Central memory CD4-positive, alpha-beta T cell (primary cell): ENCODE results near the gene FAM187B.
"Not testable (repeated sequence)": the region's sequence is repeated elsewhere in the genome, so short reads cannot be mapped to it uniquely, and the experiment has no call there.

Experiments
- DNase-seq: peaks from one replicate; pipeline ENCODE4 v3.0.0; 2022

Gene FAM187B

DNA sequence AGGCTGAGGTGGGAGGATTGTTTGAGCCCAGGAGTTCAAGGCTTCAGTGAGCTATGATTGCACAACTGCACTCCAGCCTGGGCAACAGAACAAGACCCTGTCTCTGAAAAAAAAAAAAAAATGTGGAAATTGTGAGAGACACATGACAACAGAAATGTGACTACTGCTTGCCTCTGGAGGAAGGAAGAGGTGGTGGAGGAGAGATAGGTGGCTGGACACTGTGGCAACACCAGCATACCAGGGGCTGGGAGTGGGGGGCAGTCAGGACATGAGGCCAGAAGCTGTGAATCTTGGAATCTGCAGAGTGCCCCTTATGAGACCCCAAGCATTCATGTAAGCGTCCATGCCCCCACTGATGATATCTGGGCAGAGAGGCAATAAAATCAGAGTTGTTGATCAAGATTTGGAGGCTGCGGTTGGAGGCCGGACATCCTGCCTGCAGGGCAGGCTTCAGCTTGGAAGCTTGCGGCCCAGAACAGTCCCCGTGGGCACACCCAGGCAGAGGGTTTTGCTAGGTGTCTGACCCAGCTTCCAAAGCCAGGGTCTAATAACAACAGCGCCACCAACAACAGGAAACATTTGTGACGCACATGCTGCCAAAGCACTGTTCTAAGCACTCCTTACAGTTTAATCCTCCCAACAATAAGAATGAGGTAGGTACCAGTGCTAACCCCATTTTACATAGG lies 16.9 kb downstream of the FAM187B start:
- peak; percentile 93 for DNase-seq

DNA sequence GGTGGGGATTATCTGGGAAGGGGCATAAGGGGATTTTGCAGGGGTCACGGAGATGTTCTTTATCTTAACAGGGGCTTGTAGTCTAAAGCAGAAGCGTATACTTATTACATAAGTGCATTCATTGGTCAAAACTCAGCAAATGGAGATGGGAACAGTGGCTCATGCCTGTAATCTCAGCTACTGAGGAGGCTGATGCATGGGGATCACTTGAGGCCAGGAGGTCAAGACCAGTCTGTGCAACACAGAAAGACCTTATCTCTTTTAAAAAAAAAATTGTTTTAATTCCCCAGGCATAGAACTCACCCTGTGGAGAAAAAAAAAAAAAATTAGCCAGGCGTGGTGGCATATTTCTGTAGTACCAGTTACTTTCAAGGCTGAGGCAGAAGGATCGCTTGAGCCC lies 18.9 kb downstream of the FAM187B start:
- DNase-seq, result no peak

DNA sequence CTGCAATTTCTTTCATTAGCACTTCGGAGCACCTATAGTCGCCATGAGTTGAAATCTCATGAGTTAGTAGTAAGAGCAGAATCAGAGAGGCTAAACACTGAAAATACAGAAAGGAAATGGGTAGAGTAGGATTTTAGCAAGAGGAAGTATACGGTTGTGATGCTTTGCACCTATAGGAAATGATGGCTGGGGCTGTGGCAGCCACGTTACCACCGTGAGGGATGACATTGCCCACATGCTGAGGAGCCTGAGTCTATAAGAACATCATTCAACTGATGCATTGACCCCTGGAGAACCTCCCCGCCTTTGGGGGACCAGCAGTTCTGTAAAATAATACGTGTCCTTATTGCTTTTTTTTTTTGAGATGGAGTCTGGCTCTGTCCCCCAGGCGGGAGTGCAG lies 20.4 kb downstream of the FAM187B start:
- DNase-seq, result no peak

DNA sequence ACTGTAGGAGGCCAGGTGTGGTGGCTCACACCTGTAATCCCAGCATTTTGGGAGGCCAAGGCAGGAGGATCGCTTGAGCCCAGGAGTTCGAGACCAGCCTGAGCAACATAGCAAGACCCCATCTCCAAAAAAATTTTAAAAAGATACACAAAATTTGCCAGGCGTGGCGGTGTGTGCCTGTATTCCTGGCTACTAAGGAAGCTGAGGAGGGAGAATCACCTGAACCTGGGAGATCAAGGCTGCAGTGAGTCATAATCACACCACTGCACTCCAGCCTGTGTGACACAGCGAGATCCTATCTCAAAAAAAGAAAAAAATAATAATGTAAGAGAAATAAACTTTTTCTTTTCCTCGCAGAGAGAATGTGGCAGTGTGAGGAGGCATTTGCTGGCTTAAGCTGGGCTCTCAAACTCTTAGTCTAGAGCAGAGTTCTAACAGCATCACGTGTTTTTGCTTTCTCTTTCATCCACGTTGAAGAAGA lies 21.1 kb downstream of the FAM187B start:
- peak; percentile 56 for DNase-seq

DNA sequence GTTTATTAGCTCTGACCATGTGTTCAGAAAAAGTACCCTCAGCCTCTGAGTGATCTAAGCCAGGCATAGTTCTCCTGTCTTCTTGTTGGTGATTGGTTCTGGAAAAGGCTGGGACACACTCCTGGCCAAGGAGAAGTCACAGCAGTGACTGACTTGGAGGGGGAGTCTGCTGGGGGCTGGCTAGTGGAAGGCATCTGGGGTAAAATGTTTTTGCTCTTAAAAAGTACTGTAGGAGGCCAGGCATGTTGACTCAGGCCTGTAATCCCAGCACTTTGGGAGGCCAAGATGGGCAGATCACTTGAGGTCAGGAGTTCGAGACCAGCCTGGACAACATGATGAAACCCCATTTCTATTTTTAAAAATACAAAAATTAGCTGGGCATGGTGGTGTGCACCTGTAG lies 21.7 kb downstream of the FAM187B start:
- no peak for DNase-seq

DNA sequence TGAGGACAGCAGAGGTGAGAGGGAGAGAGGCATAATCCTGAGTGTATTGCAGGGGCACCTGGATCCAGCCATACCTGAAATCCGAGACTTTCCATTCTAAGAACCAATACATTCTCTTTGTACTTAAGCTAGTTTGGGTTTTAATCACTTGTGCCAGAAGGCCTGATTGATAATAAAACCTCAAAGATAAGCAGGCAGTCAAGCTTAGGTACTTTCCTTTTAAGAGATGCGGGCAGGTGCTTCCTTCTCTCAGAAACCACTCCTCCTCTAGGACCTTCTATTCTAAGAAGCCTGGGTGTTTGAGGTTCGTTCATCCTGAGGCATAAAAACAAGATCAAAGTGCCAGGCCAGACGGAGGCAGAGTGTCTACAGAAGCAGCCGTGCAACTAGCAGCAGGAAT lies 22.2 kb downstream of the FAM187B start:
- DNase-seq, result peak; percentile 86

DNA sequence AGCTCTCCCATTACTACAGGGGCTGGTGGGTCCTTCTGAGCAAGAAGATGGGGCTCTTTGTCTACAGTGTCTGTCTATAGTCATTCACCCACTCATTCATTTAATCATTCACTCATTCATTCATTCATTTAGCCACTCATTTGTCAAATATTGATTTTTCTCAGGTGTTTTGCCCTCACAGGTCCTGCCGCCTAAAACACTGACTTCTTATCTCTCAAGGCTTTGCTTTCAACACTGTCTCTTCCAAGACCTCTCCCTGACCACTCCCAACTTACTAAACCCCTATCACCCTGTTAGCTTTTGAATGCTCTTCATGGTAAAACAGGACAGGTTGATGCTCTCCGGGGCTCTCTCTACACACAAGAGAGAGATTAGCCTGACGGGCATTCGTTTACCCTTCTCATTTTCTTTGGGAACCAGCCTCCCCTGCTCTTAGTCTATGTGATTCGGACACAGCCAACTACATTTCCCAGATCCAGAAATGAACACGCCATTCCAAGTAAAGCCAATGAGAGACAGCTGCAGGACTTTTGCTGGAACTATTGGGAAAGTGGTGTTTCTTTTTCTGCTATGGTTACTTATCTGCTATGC lies 22.7 kb downstream of the FAM187B start:
- no peak for DNase-seq

DNA sequence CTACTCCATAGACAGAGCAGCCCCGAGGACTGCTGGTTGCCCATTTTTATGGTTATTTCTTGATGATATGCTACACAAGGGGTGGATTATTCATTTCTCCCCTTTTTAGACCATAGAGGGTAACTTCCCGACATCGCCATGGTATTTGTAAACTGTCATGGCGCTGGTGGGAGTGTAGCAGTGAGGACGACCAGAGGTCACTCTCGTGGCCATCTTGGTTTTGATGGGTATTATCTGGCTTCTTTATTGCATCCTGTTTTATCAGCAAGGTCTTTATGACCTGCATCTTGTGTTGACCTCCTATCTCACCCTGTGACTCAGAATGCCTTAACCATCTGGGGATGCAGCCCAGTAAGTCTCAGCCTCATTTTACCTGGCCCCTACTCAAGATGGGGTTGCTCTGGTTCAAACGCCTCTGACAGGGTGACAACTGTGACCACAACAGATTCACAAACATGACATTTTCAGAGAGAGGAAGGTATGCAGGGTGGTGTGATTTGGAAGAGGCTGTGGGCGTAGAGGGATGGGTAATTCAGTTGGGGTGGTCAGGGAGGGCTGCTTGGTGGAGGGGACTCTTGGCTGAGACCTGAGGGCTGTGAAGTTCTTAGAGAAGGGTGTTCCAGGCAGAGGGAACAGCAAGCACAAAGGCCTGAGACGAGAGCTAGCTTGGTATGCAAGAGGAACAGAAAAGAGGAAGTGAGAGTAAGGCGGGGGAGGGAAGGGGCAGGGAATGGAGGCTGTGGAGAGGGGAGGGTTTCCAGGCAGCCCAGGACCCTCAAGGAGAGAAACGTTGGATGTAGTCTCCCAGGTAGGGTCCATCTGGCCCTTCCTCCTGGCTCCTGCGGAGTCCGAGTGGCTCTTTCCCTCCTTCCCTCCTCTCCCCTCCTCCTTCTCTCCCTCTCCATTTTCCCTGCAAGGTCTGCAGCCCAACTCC lies 23.5 kb downstream of the FAM187B start:
- no peak for DNase-seq

DNA sequence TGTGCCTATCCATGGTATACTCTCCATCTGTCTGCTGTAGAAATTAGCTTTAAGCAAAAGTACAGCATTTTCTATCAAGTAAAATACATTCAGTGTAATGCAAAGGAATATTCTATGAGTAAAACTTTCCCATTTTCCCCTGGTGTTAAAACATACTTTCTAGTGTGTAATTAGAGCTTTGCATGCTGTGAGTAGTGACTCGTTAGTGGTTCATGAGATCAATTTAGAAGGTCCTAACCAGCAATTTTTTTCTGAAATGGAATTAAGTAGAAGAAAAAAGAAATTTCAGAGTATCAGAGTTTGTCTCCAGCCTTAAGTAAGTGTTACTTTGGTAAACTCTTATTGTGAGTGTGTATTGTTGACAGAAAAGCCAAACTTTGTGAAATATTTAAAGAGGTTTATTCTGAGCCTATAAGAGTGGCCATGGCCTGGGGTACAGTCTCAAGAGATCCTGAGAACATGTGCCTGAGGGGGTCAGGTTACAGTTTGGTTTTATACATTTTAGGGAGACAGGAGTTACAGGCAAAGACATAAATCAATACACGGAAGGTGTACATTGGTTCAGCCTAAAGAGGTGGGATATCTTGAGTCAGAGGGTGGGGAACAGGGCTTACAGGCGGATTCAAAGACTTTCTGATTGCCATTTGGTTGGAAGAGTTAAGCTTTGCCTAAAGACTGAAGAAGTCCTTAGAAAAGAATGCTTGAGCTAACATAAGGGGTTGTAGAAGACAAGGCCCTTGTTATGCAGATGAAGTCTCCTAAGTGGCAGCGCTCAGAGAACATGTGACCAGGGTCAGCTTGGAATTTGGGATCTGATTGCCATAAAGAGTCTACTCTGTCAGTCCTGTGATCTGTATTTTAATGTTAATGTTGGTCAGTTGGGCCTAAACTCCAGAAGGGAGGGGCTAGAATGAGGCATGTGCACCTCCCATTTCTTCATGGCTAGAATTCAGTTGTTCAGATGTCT lies 25.5 kb downstream of the FAM187B start:
- DNase-seq, result no peak

DNA sequence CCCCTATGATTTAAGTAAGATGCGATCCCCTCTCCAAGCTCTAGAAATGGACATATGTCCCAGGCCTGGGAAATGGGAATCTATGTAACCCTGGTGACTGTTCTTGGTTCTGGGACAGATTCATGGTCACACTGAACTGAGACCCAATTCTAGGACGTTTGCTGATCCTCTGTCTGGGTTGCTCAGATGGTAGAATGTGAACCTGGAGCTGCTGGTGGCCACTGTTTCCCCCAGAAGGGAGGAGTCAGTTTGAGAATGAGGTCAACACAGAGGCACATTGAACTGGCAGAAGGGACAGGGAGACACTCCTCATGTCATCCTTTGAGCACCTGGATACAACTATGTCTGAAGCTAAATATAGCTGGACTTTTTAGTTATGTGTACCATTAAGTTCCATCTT lies 29.1 kb downstream of the FAM187B start:
- DNase-seq, result no peak

DNA sequence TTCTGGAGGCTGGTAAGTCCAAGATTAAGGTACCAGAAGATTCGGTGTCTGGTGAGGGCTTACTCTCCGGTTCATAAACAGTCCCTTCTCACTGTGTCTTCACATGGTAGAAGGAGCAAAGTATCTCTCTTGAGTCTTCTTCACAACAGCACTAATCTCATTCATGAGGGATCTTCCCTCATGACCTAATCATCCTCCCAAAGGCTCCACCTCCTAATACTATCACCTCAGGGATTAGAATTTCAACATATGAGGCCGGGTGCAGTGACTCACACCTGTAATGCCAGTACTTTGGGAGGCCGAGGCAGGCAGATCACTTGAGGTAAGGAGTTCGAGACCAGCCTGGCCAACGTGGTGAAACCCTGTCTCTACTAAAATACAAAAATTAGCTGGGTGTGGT lies 31.7 kb downstream of the FAM187B start:
- not testable (repeated sequence) for DNase-seq

DNA sequence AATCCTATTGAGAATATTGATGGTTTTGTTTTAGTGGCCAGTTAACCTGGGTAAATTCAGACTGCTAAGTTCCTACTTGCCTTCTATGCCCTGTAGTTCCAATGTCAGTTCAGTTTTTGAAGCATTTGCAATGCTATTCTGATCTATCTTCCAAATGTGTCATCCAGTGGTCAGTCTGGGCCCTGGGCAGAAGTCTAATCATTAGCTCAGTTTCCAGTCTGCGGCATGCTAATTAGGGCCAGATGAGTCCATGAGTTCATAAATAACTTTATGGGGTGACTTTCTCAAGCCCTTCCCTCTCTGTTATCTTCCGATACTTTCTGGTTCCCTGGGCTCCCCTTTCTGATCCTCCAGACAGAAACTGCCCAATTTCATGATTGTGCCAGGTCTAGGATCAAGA lies 32.7 kb downstream of the FAM187B start:
- DNase-seq, result no peak

DNA sequence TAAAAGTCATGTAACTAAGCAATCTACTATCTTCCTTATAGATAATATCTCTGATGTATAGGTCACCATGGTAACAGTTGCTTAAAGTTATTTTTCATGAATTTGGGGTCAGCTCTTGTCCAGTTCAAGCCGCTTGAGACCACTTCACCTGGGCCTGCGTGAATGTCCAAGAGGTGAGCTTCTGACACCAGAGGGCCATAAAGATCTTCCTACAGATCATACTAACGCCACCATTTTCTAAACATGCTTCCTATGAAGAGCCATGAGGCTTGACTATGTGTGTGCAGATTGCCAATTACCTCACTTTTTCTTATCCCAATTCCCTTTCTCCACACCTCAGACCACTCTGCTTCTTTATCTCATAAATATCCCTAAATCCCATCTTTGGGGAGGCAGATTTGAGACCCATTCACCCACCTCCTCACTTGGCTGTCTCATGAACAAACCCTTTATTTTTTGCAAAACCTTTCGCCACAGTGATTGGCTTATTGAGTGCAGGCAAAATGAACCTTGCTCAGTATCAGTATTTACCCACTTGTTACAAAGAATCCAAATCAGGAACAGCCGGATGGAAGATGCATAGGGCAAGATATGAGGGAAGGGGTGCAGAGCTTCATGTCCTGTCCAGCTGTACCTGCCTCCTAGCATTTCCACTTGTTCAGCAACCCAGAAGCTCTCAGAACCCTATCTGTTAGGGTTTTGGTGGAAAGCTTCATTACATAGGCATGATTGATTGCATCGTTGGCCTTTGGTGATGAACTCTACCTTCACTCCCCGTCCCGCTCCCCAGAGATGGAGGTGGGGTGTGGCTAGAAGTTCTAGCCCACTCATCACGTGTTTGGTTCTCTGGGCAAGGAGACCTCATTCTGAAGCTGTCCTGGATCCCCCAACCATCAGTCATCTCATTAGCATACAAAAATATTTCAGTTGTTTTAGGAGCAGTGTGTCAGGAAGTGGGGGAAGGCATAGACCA lies 34.2 kb downstream of the FAM187B start:
- DNase-seq, result no peak

DNA sequence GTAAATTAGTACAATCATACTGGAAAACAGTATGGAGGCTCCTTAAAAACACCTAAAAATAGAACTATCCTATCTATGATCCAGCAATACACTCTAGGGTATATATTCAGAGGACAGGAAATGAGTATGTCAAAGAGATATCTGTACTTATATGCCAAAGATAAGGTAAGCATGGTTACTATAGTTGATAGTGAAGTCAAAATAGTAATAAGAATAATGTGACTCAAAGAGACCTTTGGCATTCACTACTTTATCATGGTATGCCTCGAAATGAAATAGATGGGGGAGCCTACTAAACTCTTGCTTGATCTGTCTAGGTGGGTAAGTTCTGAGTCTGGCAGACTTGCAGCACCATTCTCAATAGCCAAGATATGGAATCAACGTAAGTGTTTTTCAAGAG lies 43.7 kb downstream of the FAM187B start:
- DNase-seq, result no peak

DNA sequence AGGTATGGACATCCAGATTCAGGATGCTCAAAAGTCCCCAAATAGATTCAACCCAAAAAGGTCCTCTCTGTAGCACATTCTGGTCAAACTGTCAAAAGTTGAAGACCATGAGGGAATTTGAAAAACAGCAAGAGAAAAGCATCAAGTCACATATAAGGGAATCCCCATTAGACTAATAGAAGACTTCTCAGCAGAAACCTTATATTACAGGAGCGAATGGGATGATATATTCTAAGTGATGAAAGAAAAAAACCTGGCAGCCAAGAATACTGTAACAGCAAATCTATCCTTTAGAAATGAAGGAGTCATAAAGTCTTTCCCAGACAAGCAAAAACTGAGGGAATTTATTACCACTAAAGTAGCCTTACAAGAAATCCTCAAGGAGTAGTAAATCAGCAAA lies 44.3 kb downstream of the FAM187B start:
- no peak for DNase-seq

DNA sequence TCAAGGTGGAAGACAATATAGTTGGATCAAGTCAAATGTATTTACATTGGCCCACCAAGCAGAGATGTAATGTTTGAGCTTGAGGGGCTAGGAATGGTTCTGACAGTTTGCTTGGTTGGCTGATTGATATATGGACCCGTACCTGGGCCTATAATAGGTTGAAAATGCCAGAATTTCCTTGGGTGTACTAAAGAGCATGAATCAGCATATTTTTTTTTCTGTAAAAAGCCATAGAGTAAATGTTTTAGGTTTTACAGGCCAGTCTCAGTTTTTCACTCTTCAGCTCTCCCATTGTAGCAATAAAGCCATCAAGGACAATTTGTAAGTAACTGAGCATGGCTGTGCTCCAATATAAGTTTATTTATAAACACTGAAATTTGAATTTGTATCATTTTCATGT lies 47.2 kb downstream of the FAM187B start:
- DNase-seq, result no peak

DNA sequence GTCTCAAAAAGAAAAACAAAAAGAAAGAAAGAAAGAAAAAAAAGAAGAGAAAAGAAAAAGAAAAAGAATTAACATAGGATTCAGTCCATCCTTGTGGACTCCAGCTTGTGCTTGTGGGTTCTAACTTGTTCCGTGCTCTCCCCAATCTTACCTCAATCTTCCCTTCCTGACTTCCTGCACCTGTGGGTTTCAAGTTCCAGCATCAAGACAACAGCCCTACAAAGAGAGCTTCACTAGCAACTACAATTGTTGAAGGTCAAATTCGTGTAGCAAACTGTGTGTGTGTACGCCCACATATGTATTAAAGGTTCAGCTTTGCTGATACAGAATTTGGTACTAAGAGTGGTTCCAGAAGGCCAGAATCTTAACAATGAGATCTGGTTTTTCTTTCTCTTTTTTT lies 48.7 kb downstream of the FAM187B start:
- DNase-seq, result no peak

DNA sequence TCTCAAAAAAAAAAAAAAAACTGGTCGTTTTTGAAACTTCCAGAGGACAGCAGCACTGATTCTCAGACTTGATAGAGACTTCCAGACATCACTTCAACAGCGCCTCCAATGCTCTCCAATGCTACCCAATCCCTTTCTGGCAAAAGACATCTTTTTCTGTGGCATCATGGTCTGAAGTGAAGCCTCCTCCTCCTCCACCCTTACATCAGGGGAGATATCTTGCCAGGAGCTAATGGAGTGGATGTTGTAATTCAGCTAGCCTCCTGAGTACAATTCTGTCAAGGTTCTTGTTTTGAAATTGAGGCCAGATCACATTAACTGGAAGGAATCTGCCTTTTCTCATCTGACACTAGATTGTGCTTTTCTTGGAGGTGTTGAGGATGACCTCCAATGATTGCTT lies 49.8 kb downstream of the FAM187B start:
- DNase-seq, result no peak

DNA sequence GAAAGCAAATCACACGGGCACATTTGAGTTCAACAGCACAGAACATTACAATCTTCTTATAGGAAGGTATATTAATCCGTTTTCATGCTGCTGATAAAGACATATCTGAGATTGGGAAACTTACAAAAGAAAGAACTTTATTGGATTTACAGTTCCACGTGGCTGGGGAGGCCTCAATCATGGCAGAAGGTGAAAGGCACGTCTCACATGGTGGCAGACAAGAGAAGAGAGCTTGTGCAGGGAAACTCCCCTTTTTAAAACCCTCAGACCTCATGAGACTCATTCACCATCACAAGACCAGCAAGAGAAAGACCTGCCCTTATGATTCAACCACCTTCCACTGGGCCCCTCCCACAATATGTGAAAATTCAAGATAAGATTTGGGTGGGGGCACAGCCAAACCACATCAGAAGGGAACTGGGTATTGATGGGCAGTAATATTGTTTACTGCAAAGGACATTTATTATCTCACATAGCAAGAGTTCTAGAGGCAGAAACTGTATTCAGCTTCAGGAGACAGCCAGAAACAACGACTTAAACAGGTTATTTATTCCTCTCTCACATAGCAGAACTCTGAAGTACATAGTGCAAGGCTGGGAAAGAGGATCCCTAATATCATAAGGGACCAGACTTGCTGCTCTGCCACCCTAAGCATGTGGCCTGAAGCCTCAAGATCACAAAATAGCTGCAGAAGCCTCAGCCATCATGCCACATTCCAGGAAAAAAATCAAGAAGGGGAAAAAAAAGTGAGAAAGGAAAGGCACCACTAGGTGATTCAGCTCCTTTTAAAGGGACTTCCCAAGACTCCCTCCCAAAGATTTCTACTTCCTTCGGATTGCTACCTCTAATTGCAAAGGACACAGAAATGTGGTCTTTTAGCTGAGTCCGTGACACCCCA lies 50.9 kb downstream of the FAM187B start:
- no peak for DNase-seq

DNA sequence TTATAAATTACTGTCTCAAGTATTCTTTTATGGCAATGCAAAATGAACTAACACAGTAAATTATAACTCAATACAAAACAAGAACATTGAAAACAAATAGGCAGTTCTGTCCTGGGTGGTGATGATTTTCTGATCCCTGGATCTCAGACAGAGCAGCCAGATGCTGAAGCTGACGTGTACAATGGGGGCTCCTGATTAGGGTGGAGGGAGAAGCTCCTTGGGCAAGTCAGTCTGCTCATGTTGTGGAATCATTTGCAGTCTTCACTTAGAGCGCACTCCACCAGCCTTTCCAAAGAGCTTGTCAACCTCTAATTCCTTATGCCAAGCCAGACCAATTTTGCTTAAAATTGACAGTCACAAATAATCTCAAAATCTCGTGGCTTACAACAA lies 52.4 kb downstream of the FAM187B start:
- no peak for DNase-seq
